Psoas muscle (tissue), 8 donors: Measurements from ENCODE around the gene COPS9. TPM values are rescaled to one million over a fixed set of nuclear protein-coding genes. Genes with fewer than 3 reads are reported as not detected.

ENCODE experiments used
- ATAC-seq, 4 donors: fragments of 200-7000 bp; cut with Tn5 transposase; one replicate each; pipeline ENCODE4 v1.9.1; 2020; ENCODE audit warnings: moderate library complexity in 3 of 4, mild to moderate bottlenecking in 2 of 4
- DNase-seq, 2 donors: peaks; one replicate each; pipeline ENCODE4 v3.0.0-alpha.2; 2020
- H3K27ac ChIP-seq: fragments of 200-600 bp; one replicate; pipeline ENCODE4 v1.8.0; 2022
- H3K27me3 ChIP-seq, 3 donors: fragments of 200-600 bp in 1 of 3; one replicate each; pipeline versions ENCODE4 v1.6.1 to v1.8.0; 2013 to 2022; ENCODE audit warnings: low read length in 2 of 3, mild to moderate bottlenecking in 2 of 3, moderate library complexity in 1 of 3; ENCODE audit not compliant: insufficient read depth in 3 of 3
- H3K36me3 ChIP-seq, 2 donors: fragments of 200-600 bp in 1 of 2; one replicate each; pipeline versions ENCODE4 v1.6.1 to v1.8.0; 2013 to 2022; ENCODE audit warnings: low read depth in 1 of 2, mild to moderate bottlenecking in 1 of 2, moderate library complexity in 1 of 2; ENCODE audit not compliant: insufficient read depth in 1 of 2
- H3K4me1 ChIP-seq: fragments of 200-600 bp; one replicate; pipeline ENCODE4 v1.8.0; 2022
- H3K4me3 ChIP-seq: fragments of 200-600 bp; one replicate; pipeline ENCODE4 v1.8.0; 2022; ENCODE audit warnings: mild to moderate bottlenecking
- H3K9me3 ChIP-seq: fragments of 200-600 bp; one replicate; pipeline ENCODE4 v1.8.0; 2022
- WGBS, 3 donors: extraction: QIAGEN DNeasy Blood & Tissue Kit; methylation state at CpG; one replicate each; pipeline versions ENCODE4 v1.1.6 to v1.1.7; 2013; 5-methylcytosine and 5-hydroxymethylcytosine counted together
- intact Hi-C, 2 donors: fragments of 100-400 bp; cut with DNase I; formaldehyde crosslinking; loops; one replicate each; pipeline versions ENCODE4 v1.11.0 to v1.14.2; 2022
- polyA plus RNA-seq, 3 donors: library from polyadenylated mRNA; stranded (reverse); fragments of 200-250 nt; gene quantifications; one replicate each; pipeline ENCODE4 v1.2.3, GENCODE V29; 2013
- total RNA-seq, 4 donors: library from RNA; stranded (reverse); fragmentation: NEBNext Ultra II Directional in 2 of 4; extraction: Animal tissue kit (Norgen Biotek cat#: 25700) in 2 of 4; gene quantifications; one replicate each; pipeline versions ENCODE4 v1.2.1 to v1.2.4, GENCODE V29; 2021 to 2023
- TF ChIP-seq, protein P1 (sequence below): fragments of 200-600 bp; IDR thresholded peaks from one replicate; pipeline ENCODE4 v1.8.0; 2022; ENCODE audit warnings: antibody characterized with exemption
- donor health status: healthy with polysubstance abuse.
- donor health status: DM: no; HTN: no; CAD: no; lungs with moderate emphysema.
- donor health status: Bipolar disorder and iron deficiency.
- donor health status: healthy.
- donor health status: DM: yes; HTN: yes; CAD: no.
- donor health status: DM: no; HTN: no; CAD: no.
- donor health status: DM: no; HTN: no; CAD: no.
- donor health status: DM: yes; HTN: yes; CAD: no.

COPS9 gene
- total and polyA plus RNA-seq, 7 donors = 136 to 597 (median 214) TPM

DNA sequence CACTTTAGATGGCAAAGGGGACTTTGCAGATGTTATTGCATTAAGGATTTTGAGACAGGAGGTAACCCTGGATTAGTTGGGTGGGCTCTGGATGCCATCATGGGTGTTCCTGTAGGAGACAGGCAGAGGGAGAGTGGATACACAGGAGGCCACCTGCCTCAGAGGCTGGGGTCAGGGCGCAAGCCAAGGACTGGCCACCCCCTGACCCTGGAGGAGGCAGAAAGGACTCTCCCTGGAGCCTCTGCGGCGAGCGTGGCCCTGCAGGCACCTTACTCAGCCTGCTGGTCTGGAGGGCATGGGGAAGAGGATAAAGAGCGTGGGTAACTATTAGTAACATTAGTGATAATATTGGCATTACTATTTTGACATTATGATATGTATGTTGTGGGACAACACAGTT, 25.9 kb upstream of the COPS9 start:
- intact Hi-C loops = no loop called here
- no peak overlapping the region for H3K27ac ChIP-seq
- H3K4me3 ChIP-seq = no peak overlapping the region
- H3K4me1 ChIP-seq = no peaks in the 10 kb centered on the region
- peak; percentile 2 to 11 for DNase-seq
- 76 to 78% (median 77%) methylated on average over 5 of the region's 5 CpGs for WGBS, 3 donors
- H3K9me3 ChIP-seq = no peaks in the 10 kb centered on the region
- ATAC-seq = no peak
- H3K36me3 ChIP-seq = no peaks in the 10 kb centered on the region
- H3K27me3 ChIP-seq = peaks cover 0 to 4% (median 0%) of the 10 kb centered on the region in 3 donors
- TF ChIP-seq, protein P1, sequence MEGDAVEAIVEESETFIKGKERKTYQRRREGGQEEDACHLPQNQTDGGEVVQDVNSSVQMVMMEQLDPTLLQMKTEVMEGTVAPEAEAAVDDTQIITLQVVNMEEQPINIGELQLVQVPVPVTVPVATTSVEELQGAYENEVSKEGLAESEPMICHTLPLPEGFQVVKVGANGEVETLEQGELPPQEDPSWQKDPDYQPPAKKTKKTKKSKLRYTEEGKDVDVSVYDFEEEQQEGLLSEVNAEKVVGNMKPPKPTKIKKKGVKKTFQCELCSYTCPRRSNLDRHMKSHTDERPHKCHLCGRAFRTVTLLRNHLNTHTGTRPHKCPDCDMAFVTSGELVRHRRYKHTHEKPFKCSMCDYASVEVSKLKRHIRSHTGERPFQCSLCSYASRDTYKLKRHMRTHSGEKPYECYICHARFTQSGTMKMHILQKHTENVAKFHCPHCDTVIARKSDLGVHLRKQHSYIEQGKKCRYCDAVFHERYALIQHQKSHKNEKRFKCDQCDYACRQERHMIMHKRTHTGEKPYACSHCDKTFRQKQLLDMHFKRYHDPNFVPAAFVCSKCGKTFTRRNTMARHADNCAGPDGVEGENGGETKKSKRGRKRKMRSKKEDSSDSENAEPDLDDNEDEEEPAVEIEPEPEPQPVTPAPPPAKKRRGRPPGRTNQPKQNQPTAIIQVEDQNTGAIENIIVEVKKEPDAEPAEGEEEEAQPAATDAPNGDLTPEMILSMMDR = no peak

DNA sequence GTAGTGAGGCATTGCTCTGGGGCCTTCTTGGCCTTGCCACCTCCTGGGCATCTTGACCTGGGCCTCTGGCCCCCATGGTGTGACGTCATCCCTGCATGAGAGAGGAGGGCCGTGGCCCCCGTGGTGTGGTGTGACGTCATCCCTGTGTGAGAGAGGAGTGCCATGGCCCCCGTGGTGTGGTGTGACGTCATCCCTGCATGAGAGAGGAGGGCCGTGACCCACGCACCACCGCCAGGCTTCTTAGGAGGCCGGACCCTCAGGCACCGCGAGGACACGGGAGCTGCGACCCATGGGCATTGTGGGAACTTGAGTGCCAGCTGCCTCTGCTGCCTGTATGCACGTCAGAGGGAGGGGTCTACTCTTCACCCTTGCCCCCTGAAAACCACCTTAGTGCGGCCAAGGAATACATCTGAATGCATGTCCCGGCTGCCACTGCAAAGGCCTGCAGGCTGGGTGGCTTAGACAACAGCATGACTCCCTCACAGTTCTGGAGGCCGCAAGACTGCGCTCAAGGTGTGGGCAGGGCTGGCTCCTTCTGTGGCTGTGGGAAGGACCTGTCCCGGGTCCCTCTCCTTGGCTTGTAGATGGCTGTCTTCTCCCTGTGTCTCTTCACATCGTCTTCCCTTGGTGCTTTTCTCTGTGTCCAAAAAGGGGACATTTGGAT, 25.1 kb upstream of the COPS9 start:
- H3K27me3 ChIP-seq = peaks cover 0 to under 1% (median 0%) of the 10 kb centered on the region in 3 donors
- DNase-seq (peak; percentile 11 to 44), ATAC-seq (peak in 1 of 4 donors; percentile 25)
- H3K4me1 ChIP-seq = no peaks in the 10 kb centered on the region
- TF ChIP-seq, protein P1 = no peak
- H3K36me3 ChIP-seq = no peaks in the 10 kb centered on the region
- no peak overlapping the region for H3K4me3 ChIP-seq
- WGBS, 3 donors = 82 to 87% (median 85%) methylated on average over 21 of the region's 21 CpGs
- intact Hi-C loops = no loop called here
- H3K27ac ChIP-seq = no peak overlapping the region
- no peaks in the 10 kb centered on the region for H3K9me3 ChIP-seq

DNA sequence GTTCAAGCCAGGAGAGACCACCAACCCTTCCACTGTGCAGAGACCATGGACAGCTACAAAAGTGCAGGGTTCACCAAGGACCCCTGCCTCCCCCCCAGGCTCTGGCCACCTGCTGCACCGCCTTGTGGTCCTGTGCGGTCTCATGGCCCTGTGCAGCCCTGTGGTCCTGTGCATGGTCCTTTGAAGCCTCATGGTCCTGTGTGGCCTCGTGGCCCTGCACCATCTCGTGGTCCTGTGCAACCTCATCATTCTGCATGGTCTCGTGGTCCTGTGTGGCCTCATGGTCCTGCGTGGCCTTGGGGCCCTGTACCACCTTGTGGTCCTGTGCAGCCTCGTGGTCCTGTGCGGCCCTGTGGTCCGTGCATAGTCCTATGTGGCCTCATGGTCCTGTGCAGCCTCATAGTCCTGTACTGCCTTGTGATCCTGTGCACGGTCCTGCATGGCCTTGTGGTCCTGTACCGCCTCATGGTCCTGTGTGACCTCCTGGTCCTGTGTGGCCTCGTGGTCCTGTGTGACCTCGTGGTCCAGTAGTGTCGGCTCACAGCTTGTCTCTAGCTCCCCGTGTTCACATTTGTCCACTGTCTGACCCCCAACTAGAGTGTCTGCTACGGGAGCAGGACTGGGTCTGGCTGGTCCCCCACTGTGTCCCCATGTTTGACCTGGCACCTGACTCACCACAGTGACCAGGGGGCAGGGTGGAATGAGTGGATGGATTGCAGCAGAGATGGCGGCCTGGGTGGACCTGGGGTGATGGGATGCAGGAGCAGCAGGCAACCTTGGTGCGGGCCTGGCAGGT, 24.4 kb upstream of the COPS9 start:
- Histone ChIP-seq H3K4me1 (no peaks in the 10 kb centered on the region), H3K9me3 (no peaks in the 10 kb centered on the region), H3K27ac (no peak overlapping the region), H3K4me3 (no peak overlapping the region), H3K27me3 (no peaks in the 10 kb centered on the region), H3K36me3 (no peaks in the 10 kb centered on the region)
- WGBS, 3 donors = 88 to 90% (median 90%) methylated on average over 18 of the region's 18 CpGs
- intact Hi-C loops = no loop called here
- ATAC-seq = no peak
- DNase-seq = peak; percentile 3 to 40
- TF ChIP-seq, protein P1 = no peak

DNA sequence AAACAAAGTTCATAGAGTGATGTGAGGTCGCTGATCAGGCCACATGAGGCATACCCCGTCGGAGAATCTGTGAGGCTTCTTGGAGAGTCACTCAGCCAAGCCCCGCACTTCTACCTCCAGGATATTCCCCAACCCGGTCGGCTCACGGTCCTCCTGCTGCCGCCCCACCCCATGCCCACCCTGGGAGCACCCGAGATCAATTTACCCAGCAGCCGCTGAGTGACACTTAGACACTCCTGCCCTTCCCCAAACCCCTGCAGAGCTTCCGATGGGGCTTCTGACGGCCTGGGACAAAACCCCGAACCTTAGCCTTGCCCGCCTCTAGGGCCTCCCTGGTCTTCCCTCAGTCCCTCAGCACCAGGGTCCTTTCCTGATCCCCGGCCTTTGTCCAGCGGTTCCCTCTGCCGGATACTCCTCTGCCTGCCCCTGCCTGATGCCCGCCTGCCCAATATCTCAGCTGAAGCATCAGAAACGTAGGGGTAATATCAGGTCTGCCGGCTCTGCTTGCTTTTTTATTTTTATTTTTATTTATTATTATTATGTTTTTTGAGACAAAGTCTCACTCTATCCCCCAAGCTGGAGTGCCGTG, 23.2 kb upstream of the COPS9 start:
- DNase-seq = peak; percentile 6 to 10
- ATAC-seq = no peak
- WGBS, 3 donors = 75 to 84% (median 78%) methylated on average over 20 to 21 of the region's 21 CpGs
- H3K4me1 ChIP-seq = no peaks in the 10 kb centered on the region
- no peak overlapping the region for H3K27ac ChIP-seq
- H3K4me3 ChIP-seq = no peak overlapping the region
- intact Hi-C loops = no loop called here
- H3K27me3 ChIP-seq = no peaks in the 10 kb centered on the region
- no peaks in the 10 kb centered on the region for H3K36me3 ChIP-seq
- TF ChIP-seq, protein P1 = no peak
- no peaks in the 10 kb centered on the region for H3K9me3 ChIP-seq
